PC-9 (cell line): ENCODE results near the gene EIF2S2. TPM values are rescaled to one million over a fixed set of nuclear protein-coding genes. Genes with fewer than 3 reads are reported as not detected.

Experiments
- BruUV-seq: library from RNA; stranded (reverse); fragments of 400-500 nt; replicated peaks from 2 replicates; lab custom pipeline; 2021; lab: Mats Ljungman, UMichigan
- CTCF ChIA-PET: fragments of 300-600 bp; sonication (Branson Sonifier 250); formaldehyde crosslinking; loops from one replicate; lab custom pipeline; 2022; ENCODE audit warnings: antibody characterized with exemption; lab: Charles Lee
- POLR2A ChIA-PET: fragments of 300-600 bp; sonication (Branson Sonifier 250); formaldehyde crosslinking; loops from one replicate; lab custom pipeline; 2022; ENCODE audit warnings: antibody characterized with exemption; ENCODE audit not compliant: unreplicated experiment; lab: Charles Lee
- DNase-seq, 2 experiments: peaks; one replicate each; pipeline versions ENCODE4 v3.0.0 to v3.0.0-alpha.2; 2015 to 2022; ENCODE audit warnings: mixed read lengths in 1 of 2
- H2AFZ ChIP-seq: fragments of 200-600 bp; sonication (generic); 2 replicates; pipeline ENCODE4 v1.8.1; 2017; ENCODE audit warnings: antibody characterized with exemption
- H3F3A ChIP-seq: fragments of 200-600 bp; sonication (generic); 2 replicates; pipeline ENCODE4 v1.8.1; 2017; ENCODE audit warnings: antibody characterized with exemption, mild to moderate bottlenecking, low read depth; ENCODE audit not compliant: insufficient read depth
- H3K27ac ChIP-seq: fragments of 200-600 bp; sonication (generic); 2 replicates; pipeline ENCODE4 v1.6.1; 2016; ENCODE audit warnings: mixed run types
- H3K27me3 ChIP-seq: fragments of 200-600 bp; sonication (generic); 2 replicates; pipeline ENCODE4 v1.6.1; 2016; ENCODE audit warnings: low read depth, mixed run types; ENCODE audit not compliant: insufficient read depth
- H3K36me3 ChIP-seq: fragments of 200-600 bp; sonication (generic); 2 replicates; pipeline ENCODE4 v1.6.1; 2016; ENCODE audit warnings: low read depth, mixed run types
- H3K4me1 ChIP-seq: fragments of 200-600 bp; sonication (generic); replicated peaks from 2 replicates; pipeline ENCODE4 v1.6.1; 2016; ENCODE audit warnings: mixed run types; ENCODE audit not compliant: insufficient read depth
- H3K4me2 ChIP-seq: fragments of 200-600 bp; sonication (generic); 2 replicates; pipeline ENCODE4 v1.6.1; 2017; ENCODE audit warnings: mixed run types
- H3K4me3 ChIP-seq: fragments of 200-600 bp; sonication (generic); 2 replicates; pipeline ENCODE4 v1.6.1; 2016; ENCODE audit warnings: mixed run types
- H3K79me2 ChIP-seq: fragments of 200-600 bp; sonication (generic); 2 replicates; pipeline ENCODE4 v1.6.1; 2017; ENCODE audit warnings: low read depth, mixed run types
- H3K9me2 ChIP-seq: fragments of 200-600 bp; sonication (generic); 2 replicates; pipeline ENCODE4 v1.8.1; 2017; ENCODE audit warnings: mild to moderate bottlenecking; ENCODE audit not compliant: insufficient read depth
- H3K9me3 ChIP-seq: fragments of 200-600 bp; sonication (generic); 2 replicates; pipeline ENCODE4 v1.8.1; 2016; ENCODE audit warnings: low read depth; ENCODE audit not compliant: insufficient read depth
- H4K20me1 ChIP-seq: fragments of 200-600 bp; sonication (generic); 2 replicates; pipeline ENCODE4 v1.8.1; 2017; ENCODE audit not compliant: insufficient read depth
- EZH2 ChIP-seq: fragments of 200-600 bp; sonication (generic); IDR thresholded peaks from 2 replicates; pipeline ENCODE4 v1.8.0; 2017; ENCODE audit warnings: antibody characterized with exemption, low read depth
- intact Hi-C: fragments of 100-400 bp; cut with micrococcal nuclease; formaldehyde crosslinking; loops from one replicate; pipeline ENCODE4 v1.10.0; 2022; ENCODE audit not compliant: unreplicated experiment
- total RNA-seq: library from RNA; stranded (reverse); gene quantifications from 2 replicates; pipeline ENCODE4 v1.2.3, GENCODE V29; 2021
- TF ChIP-seq, protein P1 (sequence below): fragments of 200-600 bp; sonication (generic); conservative IDR thresholded peaks from 2 replicates; pipeline ENCODE4 v1.6.1; 2017; ENCODE audit warnings: mixed run types, antibody characterized with exemption, mild to moderate bottlenecking, moderate library complexity

Gene EIF2S2
- total RNA-seq, 1 experiment from 2014 or later: 162 TPM

DNA sequence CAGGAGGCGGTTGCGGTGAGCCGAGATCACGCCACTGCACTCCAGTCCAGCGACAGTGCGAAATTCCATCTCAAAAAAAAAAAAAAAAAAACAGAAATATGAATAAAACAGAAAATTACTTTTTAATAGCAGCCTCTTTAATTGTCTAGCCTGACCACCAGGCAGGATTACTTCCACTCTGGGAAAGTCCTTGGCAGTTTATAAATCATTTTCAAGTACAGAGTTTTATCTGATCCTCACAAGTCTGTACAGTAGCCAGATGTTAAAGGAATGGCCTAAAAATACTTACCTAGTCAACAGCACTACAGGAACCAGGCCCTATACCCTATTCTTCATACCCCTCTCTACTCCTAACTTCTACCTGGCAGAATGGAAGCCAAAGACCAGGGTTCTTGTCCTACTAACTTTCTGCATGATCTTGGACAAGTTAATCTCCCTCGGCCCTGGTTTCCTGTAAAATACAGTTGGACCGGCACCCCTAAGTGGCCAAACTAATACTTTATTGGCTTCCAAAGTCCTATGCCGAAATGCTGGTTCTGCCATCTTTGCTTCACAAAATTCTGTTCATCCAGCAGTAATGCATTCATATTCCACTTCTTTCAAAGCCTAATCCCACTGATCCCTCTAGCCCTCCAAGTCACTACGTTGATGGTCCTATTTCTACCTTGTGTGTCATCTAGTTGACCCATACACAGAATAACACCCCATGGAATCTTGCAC is 1.9 kb downstream of the EIF2S2 start:
- no peak overlapping the region for H2AFZ ChIP-seq
- H3K4me1 ChIP-seq: peaks cover 27% of the 10 kb centered on the region
- peak overlapping the region; percentile 93 for H3K4me2 ChIP-seq
- POLR2A ChIA-PET: no interaction called here
- H3K79me2 ChIP-seq: peaks cover 69% of the 10 kb centered on the region
- no peaks in the 10 kb centered on the region for H3K9me3 ChIP-seq
- peaks cover 23% of the 10 kb centered on the region for H3F3A ChIP-seq
- peaks cover 46% of the 10 kb centered on the region for H3K36me3 ChIP-seq
- CTCF ChIA-PET: interaction anchor here (0.5 kb wide), 1 partner anchor 1627 kb away, joined by 6 read pairs; no protein-coding TSS in a partner anchor
- no peak for TF ChIP-seq EZH2
- TF ChIP-seq, protein P1, sequence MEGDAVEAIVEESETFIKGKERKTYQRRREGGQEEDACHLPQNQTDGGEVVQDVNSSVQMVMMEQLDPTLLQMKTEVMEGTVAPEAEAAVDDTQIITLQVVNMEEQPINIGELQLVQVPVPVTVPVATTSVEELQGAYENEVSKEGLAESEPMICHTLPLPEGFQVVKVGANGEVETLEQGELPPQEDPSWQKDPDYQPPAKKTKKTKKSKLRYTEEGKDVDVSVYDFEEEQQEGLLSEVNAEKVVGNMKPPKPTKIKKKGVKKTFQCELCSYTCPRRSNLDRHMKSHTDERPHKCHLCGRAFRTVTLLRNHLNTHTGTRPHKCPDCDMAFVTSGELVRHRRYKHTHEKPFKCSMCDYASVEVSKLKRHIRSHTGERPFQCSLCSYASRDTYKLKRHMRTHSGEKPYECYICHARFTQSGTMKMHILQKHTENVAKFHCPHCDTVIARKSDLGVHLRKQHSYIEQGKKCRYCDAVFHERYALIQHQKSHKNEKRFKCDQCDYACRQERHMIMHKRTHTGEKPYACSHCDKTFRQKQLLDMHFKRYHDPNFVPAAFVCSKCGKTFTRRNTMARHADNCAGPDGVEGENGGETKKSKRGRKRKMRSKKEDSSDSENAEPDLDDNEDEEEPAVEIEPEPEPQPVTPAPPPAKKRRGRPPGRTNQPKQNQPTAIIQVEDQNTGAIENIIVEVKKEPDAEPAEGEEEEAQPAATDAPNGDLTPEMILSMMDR: no peak
- no peak overlapping the region for H3K27ac ChIP-seq
- peak overlapping the region; percentile 78 for H3K4me3 ChIP-seq
- peaks cover 57% of the 10 kb centered on the region for H4K20me1 ChIP-seq
- H3K9me2 ChIP-seq: no peaks in the 10 kb centered on the region
- BruUV-seq: no TSS peak
- H3K27me3 ChIP-seq: no peaks in the 10 kb centered on the region
- intact Hi-C loops: loop anchor here (5.0 kb wide), 2 partner anchors 323 to 378 kb away; partner anchors contain the start of gene ZNF341
- no peak for DNase-seq

DNA sequence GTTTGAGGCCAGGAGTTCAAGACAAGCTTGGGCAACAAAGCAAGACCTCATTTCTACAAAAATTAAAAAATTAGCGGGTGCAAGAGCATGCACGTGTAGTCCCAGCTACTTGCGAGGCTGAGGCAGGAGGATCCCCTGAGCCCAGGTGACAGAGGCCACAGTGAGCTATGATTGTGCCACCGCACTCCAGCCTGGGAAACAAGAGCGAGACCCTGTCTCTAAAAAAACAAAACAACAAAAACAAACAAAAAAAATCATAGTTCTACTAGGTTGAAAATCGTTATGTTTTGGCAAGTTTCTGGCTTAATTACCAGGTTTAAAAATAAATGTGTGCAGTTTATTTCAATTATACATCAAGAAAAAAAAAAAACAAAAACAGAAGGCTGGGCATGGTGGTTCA is 2.6 kb downstream of the EIF2S2 start:
- Histone ChIP-seq H3K79me2 (peaks cover 76% of the 10 kb centered on the region), H3K9me2 (no peaks in the 10 kb centered on the region), H3K4me1 (peaks cover 27% of the 10 kb centered on the region), H3K4me2 (peak overlapping the region; percentile 93), H2AFZ (no peak overlapping the region), H4K20me1 (peaks cover 65% of the 10 kb centered on the region), H3F3A (peaks cover 30% of the 10 kb centered on the region), H3K36me3 (peaks cover 53% of the 10 kb centered on the region), H3K27ac (no peak overlapping the region), H3K9me3 (no peaks in the 10 kb centered on the region), H3K4me3 (peak overlapping the region; percentile 78; the same call in 1 of the 2 replicates), H3K27me3 (no peaks in the 10 kb centered on the region)
- DNase-seq: no peak
- POLR2A ChIA-PET: interaction anchor here (0.7 kb wide), 1 partner anchor 92 kb away, joined by 4 read pairs; no protein-coding TSS in a partner anchor
- intact Hi-C loops: no loop called here
- no TSS peak for BruUV-seq
- CTCF ChIA-PET: interaction anchor here (0.5 kb wide), 1 partner anchor 1626 kb away, joined by 6 read pairs; no protein-coding TSS in a partner anchor
- TF ChIP-seq EZH2: no peak
- TF ChIP-seq, protein P1: no peak

DNA sequence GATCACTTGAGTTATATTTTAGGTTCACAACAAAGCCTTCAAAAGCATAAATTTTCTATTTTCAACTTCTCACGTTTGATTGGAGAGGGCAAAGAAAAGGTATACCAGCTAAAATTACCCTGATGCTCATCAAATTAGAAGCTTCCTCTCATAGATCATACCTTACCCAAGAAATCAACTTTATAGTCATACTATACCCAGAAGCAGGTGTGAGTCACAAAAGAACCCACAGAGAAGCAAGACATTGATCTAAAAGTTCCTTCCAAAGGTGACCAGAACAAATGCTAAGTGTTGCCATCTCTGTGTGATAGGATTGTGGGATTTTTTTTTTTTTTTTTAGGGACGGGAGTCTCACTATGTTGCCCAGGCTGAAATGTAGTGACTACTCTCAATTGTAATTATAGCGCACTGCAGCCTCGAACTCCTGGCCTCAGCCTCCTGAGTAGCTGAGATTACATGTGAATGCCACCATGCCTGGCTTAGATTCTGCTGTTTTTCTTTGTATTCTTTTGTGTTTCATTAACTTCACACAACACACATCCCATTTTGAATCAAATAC is 3.3 kb downstream of the EIF2S2 start:
- peaks cover 83% of the 10 kb centered on the region for H3K79me2 ChIP-seq
- peaks cover 57% of the 10 kb centered on the region for H3K36me3 ChIP-seq
- H3K4me1 ChIP-seq: peaks cover 27% of the 10 kb centered on the region
- ChIA-PET POLR2A (interaction anchor here (0.7 kb wide), 1 partner anchor 92 kb away, joined by 4 read pairs; no protein-coding TSS in a partner anchor), CTCF (interaction anchor here (0.7 kb wide), 1 partner anchor 1319 kb away, joined by 4 read pairs; no protein-coding TSS in a partner anchor)
- peak overlapping the region; percentile 16; the same call in 1 of the 2 replicates for H3K4me3 ChIP-seq
- BruUV-seq: no TSS peak
- TF ChIP-seq, protein P1: no peak
- no peak for TF ChIP-seq EZH2
- no peaks in the 10 kb centered on the region for H3K9me3 ChIP-seq
- H3K27ac ChIP-seq: no peak overlapping the region
- peaks cover 35% of the 10 kb centered on the region for H3F3A ChIP-seq
- no peaks in the 10 kb centered on the region for H3K27me3 ChIP-seq
- peak overlapping the region; percentile 93 for H3K4me2 ChIP-seq
- H2AFZ ChIP-seq: no peak overlapping the region
- no peaks in the 10 kb centered on the region for H3K9me2 ChIP-seq
- intact Hi-C loops: no loop called here
- peaks cover 72% of the 10 kb centered on the region for H4K20me1 ChIP-seq
- DNase-seq: no peak
